Measurements from ENCODE around the gene GRID1.

GRCh38 chr10:86295791-86296190, 70.8 kb downstream of the GRID1 start:
- TF ChIP-seq CTCF (IDR thresholded peaks at IDR 0.05) (no peak), POLR2A (IDR thresholded peaks at IDR 0.05) (no peak), POLR2AphosphoS5 (IDR thresholded peaks at IDR 0.05) (no peak)
